SKM-1 treated with dmso at 0.1 percent for 144 hours (cell line): ENCODE measurements around the gene DCAF11.

Experiments used
- DNase-seq: peaks from one replicate; lab custom pipeline; 2025; ENCODE audit not compliant: unreplicated experiment; lab: John Stamatoyannopoulos, UW

Gene DCAF11

GRCh38 chr14:24114532-24115421, at the start of gene DCAF11, which contains the start of gene NRL:
DCAF11 (plus strand) TSS chr14:24114777; CDS start chr14:24115595, 818 bp downstream.
NRL (minus strand) TSS chr14:24114949; CDS start chr14:24082848, 32,101 bp downstream.
- DNase-seq = peak; percentile 97

DNA sequence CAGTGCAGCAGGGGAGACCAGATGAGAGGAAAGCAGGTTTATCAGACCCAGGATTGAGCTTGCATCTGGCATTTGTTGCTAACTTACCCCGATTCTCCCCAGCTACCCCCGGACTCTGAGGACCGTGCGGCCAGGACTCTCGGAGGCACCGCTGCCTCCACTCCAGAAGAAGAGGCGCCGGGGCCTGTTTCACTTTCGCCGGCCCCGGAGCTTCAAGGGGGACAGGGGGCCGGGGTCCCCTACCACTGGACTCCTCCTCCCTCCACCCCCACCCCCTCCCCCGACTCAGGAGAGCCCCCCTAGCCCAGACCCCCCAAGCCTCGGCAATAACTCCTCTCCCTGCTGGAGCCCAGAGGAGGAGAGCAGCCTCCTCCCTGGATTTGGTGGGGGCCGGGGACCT, 49.7 kb upstream of the DCAF11 start:
- no peak for DNase-seq

DNA sequence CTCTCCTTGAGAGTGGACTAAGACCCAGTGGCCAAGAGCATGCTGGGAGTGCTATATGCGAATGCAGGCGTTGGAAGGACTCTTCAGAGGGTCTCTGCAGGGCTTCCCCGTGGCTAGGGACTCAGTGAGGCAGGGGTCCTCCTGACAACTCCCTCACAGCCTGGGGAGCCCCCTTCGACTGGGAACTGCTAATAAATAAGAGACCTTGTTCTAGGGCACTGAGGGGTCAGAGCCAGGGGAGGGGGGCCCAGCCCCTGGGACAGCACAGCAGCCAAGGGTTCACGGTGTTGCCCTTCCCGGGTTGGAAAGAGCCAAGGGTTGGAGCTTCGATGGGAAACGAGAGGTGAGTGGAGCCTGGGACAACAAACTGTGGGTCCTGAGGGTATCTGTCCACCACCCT, 49.2 kb upstream of the DCAF11 start:
- DNase-seq = no peak

- DNase-seq = no peak
Observed at GRCh38 chr14:24066496-24067132, 48.0 kb upstream of the DCAF11 start.

GRCh38 chr14:24067133-24068082, 47.2 kb upstream of the DCAF11 start:
- DNase-seq = no peak

DNA sequence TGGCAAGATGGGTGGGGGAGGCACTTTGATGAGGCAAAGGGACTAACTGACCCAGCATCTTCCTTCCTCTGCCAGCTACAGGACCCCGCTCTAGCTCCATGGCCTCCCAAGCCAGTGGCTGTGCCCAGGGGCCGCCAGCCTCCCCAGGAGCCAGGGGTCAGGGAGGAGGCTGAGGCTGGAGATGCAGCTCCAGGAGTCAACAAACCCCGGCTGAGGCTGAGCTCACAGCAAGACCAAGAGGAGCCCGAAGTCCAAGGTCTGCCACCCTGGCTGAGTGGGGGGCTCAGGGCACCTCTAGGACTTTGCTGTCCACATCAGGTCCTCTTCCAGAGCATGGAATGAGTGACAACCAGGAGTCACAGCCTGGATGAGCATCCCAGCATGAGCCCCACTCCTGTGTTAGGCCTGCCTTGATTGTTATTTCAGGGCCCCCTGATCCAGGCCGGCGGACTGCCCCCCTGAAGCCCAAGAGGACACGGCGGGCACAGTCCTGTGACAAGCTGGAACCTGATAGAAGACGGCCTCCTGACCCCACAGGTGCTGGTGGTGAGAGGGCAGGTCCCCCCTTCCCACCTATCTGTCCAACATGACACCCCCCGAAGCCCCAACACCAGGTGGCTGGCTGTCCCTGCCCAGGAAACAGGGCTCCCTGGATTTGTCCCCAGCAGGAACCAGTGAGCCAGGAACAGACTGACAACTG, 45.7 kb upstream of the DCAF11 start:
- DNase-seq = no peak

DNA sequence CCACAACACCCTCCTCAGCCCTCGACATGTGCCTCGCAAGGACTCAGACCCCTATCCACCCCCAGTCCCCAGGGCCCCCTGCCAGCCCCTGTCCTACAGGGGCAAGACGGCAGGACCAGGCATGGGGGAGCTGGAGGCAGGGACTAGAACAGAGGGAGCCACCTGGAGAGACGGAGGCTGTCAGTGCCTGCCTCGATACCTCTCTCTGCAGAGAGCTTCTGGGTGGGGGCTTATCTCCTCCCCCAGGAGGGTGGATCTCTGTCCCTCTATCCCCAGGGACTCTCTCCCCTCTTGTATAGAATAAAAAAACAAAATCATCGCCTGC, 45.2 kb upstream of the DCAF11 start:
- DNase-seq = no peak

DNA sequence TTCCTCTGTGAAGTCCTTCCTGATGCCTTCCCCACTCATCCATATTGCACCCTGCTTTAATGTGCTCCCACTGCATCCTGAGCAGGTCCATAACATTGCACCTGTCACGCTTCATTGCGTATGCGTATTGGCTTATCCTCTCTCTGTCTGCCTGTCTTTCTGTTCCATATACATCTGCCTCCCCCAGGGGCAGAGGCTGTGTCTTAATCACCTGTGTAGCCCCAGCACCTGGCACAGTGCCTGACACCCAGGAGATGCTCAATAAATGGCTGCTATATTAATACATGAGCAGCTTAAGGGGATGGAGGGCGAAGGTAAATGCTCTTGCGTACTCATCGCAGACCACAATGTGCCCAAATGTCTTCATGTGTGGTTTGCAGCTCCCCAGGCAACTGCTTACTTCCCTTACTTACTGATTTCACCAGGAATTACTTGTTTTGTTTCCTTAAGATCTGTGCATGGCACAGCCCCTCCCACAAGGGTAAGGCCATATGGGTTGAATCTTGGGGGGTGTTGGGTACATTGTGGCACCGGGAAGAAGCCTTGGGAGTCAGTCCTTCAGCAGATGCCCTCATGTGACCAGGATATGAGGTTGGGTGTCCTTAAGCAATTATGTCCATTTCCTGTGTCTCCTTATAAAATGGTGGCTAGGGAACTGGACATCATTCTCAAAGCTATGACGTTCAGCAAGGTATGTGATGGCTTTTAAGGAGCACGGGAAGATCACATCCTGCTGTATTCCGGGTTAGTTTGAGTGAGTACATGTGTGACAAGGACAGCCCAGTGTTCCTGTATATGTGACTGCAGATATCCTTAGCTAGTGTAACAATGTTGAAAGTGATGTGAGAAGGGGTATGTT, 44.1 kb upstream of the DCAF11 start:
- DNase-seq = no peak

DNA sequence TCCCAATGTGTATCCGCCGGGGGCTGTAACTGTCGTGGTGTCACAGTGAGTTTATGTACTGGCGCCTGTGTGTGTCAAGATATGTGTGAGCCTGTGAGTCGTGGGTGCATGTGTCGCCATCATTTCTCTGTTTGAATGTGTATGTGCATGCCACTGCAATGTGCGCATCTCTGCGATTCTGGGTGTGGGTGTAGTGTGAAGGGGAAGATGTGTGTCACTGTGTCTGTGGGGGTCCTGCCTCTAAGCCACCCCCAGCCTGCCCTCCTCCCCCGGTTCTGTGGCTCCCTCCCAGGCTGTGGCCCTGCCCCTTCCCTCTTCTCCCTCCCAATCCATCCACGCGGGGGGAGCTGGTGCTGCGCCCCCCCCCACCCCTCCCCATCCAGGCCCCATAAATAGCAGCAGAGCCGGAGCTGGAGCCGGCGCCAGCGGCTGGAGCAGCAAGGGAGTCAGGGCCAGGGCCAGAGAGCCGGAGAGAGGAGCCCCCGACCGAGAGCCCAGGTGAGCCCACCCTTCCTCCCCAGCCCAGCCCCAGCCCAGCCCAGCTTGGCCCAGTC, 43.4 kb upstream of the DCAF11 start, which contains the start of gene CPNE6:
Gene CPNE6, plus strand, starts transcription at position 419 of the 554 bp plus-strand sequence. CDS start 1,375 bp downstream, outside the sequence.
- DNase-seq = no peak

- no peak for DNase-seq
Observed at GRCh38 chr14:24071836-24072430, 42.6 kb upstream of the DCAF11 start.

- DNase-seq = no peak
Observed at GRCh38 chr14:24072436-24072835, 42.1 kb upstream of the DCAF11 start.

- no peak for DNase-seq
Observed at GRCh38 chr14:24072881-24073877, 41.4 kb upstream of the DCAF11 start.

- DNase-seq = no peak
Observed at GRCh38 chr14:24074625-24075484, 39.7 kb upstream of the DCAF11 start.

- no peak for DNase-seq
Observed at GRCh38 chr14:24075485-24076301, 38.9 kb upstream of the DCAF11 start.

DNA sequence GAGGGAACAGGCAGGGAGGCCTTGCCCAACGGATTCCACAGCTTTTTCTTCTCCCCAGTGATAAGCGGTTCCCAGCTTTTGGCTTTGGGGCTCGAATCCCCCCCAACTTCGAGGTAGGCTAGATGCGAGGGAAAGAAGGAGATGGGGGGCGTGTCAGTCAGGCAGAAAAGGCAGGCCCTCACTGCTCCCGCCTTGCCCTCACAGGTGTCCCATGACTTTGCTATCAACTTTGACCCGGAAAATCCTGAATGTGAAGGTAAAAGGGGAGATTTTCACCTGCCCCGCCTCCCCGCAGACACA, 38.3 kb upstream of the DCAF11 start:
- DNase-seq = no peak

DNA sequence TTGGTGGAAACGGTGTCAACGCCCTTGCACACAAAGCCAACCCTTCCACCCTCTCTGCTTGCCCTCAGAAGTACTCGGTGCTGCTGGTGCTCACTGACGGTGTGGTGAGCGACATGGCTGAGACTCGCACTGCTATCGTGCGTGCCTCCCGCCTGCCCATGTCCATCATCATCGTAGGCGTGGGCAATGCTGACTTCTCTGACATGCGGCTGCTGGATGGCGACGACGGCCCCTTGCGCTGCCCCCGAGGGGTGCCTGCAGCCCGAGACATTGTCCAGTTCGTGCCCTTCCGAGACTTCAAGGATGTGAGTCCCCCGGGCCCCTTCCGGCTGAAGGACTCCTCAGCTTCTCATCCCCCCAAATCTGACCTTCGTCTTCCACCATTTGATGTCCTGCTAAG, 37.5 kb upstream of the DCAF11 start:
- DNase-seq = no peak
